Fibroblast of pulmonary artery (primary cell): ENCODE measurements around the gene CHD6.

ENCODE experiments used
- DNase-seq: peaks from one replicate; pipeline ENCODE4 v3.0.0-alpha.2; 2010; ENCODE audit warnings: low read depth
- H3K4me3 ChIP-seq: replicated peaks from 2 replicates; pipeline ENCODE4 v1.5.1; 2011; ENCODE audit warnings: low read depth, mild to moderate bottlenecking, control low read depth, low read length, moderate library complexity
- CTCF ChIP-seq: IDR thresholded peaks from 2 replicates; pipeline ENCODE4 v1.5.1; 2011; ENCODE audit warnings: mild to moderate bottlenecking, control low read depth, low read length, inconsistent platforms; ENCODE audit errors: missing control alignments

The CHD6 gene

GRCh38 chr20:41604002-41604401 lies 14.2 kb downstream of the CHD6 start:
- TF ChIP-seq CTCF = peak; percentile 26
- H3K4me3 ChIP-seq = no peak overlapping the region
- DNase-seq = no peak

DNA sequence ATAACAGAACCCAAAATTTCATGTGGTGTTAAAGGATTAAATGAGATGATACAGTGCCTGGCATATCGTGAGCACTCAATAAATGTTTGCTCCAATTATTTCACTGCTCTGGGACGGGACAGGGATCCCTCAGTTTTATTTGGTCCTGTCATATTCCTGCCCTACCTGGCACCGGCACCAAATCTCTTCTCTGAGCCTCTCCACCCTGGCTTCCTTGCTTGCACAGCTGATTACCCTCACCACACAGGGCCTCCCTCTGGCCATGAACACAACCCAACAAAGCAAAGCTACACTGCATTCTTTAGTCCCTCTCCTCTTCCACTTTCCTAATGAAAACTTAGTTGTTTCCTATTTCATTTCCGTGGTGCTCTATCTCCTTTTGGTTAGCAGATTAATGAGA lies 16.4 kb downstream of the CHD6 start:
- TF ChIP-seq CTCF = no peak
- no peak overlapping the region for H3K4me3 ChIP-seq
- DNase-seq = no peak

- no peak overlapping the region for H3K4me3 ChIP-seq
- no peak for DNase-seq
- no peak for TF ChIP-seq CTCF
Observed at GRCh38 chr20:41600926-41601631, 17.1 kb downstream of the CHD6 start.

GRCh38 chr20:41599699-41600104 lies 18.5 kb downstream of the CHD6 start:
- TF ChIP-seq CTCF = no peak
- no peak for DNase-seq
- no peak overlapping the region for H3K4me3 ChIP-seq

- no peak for DNase-seq
- no peak for TF ChIP-seq CTCF
- H3K4me3 ChIP-seq = no peak overlapping the region
Observed at GRCh38 chr20:41598719-41599118, 19.5 kb downstream of the CHD6 start.

DNA sequence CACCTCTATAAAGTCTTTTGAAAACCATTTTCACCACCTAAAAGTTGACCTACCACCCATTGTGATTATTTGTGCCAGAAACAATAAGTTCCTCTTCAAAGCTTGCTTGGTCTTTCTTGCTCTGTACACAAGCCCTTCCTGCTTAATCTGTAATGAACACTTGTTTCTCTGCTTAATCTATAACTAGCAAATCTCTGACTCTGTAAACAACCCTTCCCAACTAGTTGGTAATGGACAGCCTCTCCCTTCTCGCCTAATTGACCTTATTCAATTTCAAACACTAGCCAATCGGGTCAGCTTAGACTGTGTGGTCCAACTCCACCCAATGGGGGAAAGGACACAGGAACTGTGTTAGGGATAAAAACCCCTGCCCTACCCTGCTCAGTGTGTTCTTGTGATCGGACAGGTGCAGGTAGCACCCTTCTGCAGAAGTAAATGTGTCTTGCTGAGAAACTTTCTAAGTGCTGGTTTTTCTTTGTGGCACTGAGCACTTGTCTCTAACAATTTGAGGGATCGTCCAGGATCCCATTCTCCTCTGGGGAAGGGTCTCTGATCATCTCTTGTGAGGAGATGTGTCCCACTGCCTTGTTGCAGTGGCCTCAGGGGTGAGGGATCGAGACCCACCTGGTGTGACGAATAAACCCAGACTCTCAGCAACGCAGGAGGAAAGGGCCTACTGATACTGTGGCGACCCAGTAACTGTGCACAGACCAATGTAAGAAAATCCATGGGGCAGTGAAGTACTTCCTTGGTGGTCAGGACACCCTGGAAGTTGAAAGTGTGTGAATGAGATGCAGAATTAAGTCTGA lies 23.5 kb downstream of the CHD6 start:
- no peak for TF ChIP-seq CTCF
- DNase-seq = no peak
- H3K4me3 ChIP-seq = no peak overlapping the region
